GM12878 (cell line): ENCODE results near the gene SCRT2. TPM values are rescaled to one million over a fixed set of nuclear protein-coding genes. Genes with fewer than 3 reads are reported as not detected.

Experiments
- ATAC-seq: fragments of 200-7000 bp; cut with Tn5 transposase; 3 replicates; pipeline ENCODE4 v1.9.1; 2020; ENCODE audit warnings: mild to moderate bottlenecking, moderate library complexity
- BruUV-seq: library from RNA; stranded (reverse); fragments of 400-500 nt; replicated peaks from 2 replicates; lab custom pipeline; 2021; lab: Mats Ljungman, UMichigan
- CTCF ChIA-PET: fragments of 300-600 bp; sonication (Branson Sonifier 250); formaldehyde crosslinking; extraction: SDS; loops from one replicate; lab custom pipeline; 2021; ENCODE audit warnings: inconsistent platforms; lab: Yijun Ruan, JAX
- POLR2A ChIA-PET: fragments of 350-600 bp; formaldehyde crosslinking; extraction: SDS; loops from one replicate; lab custom pipeline; 2021; ENCODE audit warnings: inconsistent platforms; lab: Charles Lee
- RAD21 ChIA-PET: fragments of 300-600 bp; sonication (Branson Sonifier 250); formaldehyde crosslinking; loops from one replicate; lab custom pipeline; 2023; ENCODE audit warnings: antibody characterized with exemption; ENCODE audit not compliant: unreplicated experiment; lab: Charles Lee
- SMC1A ChIA-PET: fragments of 300-600 bp; sonication (Branson Sonifier 250); formaldehyde crosslinking; loops from one replicate; lab custom pipeline; 2023; ENCODE audit not compliant: unreplicated experiment, uncharacterized antibody; lab: Charles Lee
- DNase-seq: peaks from one replicate; pipeline ENCODE4 v3.0.0-alpha.2; 2011; ENCODE audit warnings: low read depth, low spot score
- FAIRE-seq: peaks from 3 replicates; lab custom pipeline; 2011; peaks lifted over from hg19 to GRCh38; lab: Jason Lieb, UNC
- H2AFZ ChIP-seq: 2 replicates; pipeline ENCODE4 v1.6.0; 2011; ENCODE audit warnings: low read depth, low read length, control low read depth; ENCODE audit not compliant: control insufficient read depth
- H3K27ac ChIP-seq: 2 replicates; pipeline ENCODE4 v1.5.1; 2011; ENCODE audit warnings: control low read depth; ENCODE audit not compliant: control insufficient read depth, insufficient read depth
- H3K27me3 ChIP-seq, 2 experiments: replicated peaks in 1 of 2; 2 replicates each; pipeline versions ENCODE4 v1.6.0 to v1.6.1; 2011; ENCODE audit warnings: low read length in 1 of 2; ENCODE audit not compliant: control insufficient read depth in 2 of 2, insufficient read depth in 2 of 2
- H3K36me3 ChIP-seq, 2 experiments: 2 replicates each; pipeline ENCODE4 v1.5.1; 2011; ENCODE audit warnings: low read length in 1 of 2; ENCODE audit not compliant: control insufficient read depth in 2 of 2, insufficient read depth in 2 of 2
- H3K4me1 ChIP-seq: 2 replicates; pipeline ENCODE4 v1.6.1; 2011; ENCODE audit warnings: mild to moderate bottlenecking, low read length, moderate library complexity, mixed read lengths; ENCODE audit not compliant: control insufficient read depth, insufficient read depth
- H3K4me2 ChIP-seq: 2 replicates; pipeline ENCODE4 v1.6.0; 2011; ENCODE audit warnings: control low read depth; ENCODE audit not compliant: control insufficient read depth, insufficient read depth
- H3K4me3 ChIP-seq: fragments of 200-600 bp; sonication (generic); 2 replicates; pipeline ENCODE4 v1.5.1; 2016
- H3K79me2 ChIP-seq: 2 replicates; pipeline ENCODE4 v1.6.0; 2011; ENCODE audit warnings: low read length; ENCODE audit not compliant: control insufficient read depth, insufficient read depth
- H3K9ac ChIP-seq: 2 replicates; pipeline ENCODE4 v1.8.0; 2011; ENCODE audit warnings: low read length, control low read depth, mixed read lengths; ENCODE audit not compliant: control insufficient read depth, insufficient read depth
- H3K9me3 ChIP-seq: replicated peaks from 3 replicates; pipeline ENCODE4 v1.5.1; 2011; ENCODE audit warnings: mild to moderate bottlenecking, low read length; ENCODE audit not compliant: control insufficient read depth, insufficient read depth
- H4K20me1 ChIP-seq: 2 replicates; pipeline ENCODE4 v1.6.0; 2011; ENCODE audit not compliant: control insufficient read depth, insufficient read depth
- CEBPB ChIP-seq, 2 experiments: fragments of 150-350 bp in 1 of 2; IDR thresholded peaks; 2 replicates each; pipeline ENCODE4 v1.6.1; 2012 to 2014; ENCODE audit warnings: low read depth in 2 of 2, low read length in 2 of 2, borderline replicate concordance in 1 of 2, inconsistent platforms in 1 of 2
- FOS ChIP-seq: IDR thresholded peaks from 3 replicates; pipeline ENCODE4 v1.6.1; 2011; ENCODE audit warnings: borderline replicate concordance; ENCODE audit not compliant: insufficient read length; ENCODE audit errors: extremely low read depth
- HCFC1 ChIP-seq: fragments of 150-350 bp; IDR thresholded peaks from 2 replicates; pipeline ENCODE4 v1.6.1; 2014; ENCODE audit warnings: low read length
- KLF5 ChIP-seq: fragments of 450-650 bp; IDR thresholded peaks from 2 replicates; pipeline ENCODE4 v1.6.1; 2014; ENCODE audit warnings: mild to moderate bottlenecking; ENCODE audit not compliant: partially characterized antibody
- MEF2B ChIP-seq: fragments of 450-650 bp; IDR thresholded peaks from 2 replicates; pipeline ENCODE4 v1.6.1; 2018; ENCODE audit warnings: mild to moderate bottlenecking, moderate library complexity; ENCODE audit not compliant: partially characterized antibody, poor library complexity, severe bottlenecking
- MTA2 ChIP-seq: fragments of 450-650 bp; IDR thresholded peaks from 2 replicates; pipeline ENCODE4 v1.6.1; 2016; ENCODE audit warnings: low read depth, mild to moderate bottlenecking, moderate library complexity
- NBN ChIP-seq: fragments of 450-650 bp; IDR thresholded peaks from 2 replicates; pipeline ENCODE4 v1.6.1; 2016
- NFYA ChIP-seq: IDR thresholded peaks from 2 replicates; pipeline ENCODE4 v1.6.1; 2011; ENCODE audit warnings: low read depth, mild to moderate bottlenecking, low read length, improper control_type of control experiment, borderline replicate concordance
- NR2F1 ChIP-seq: fragments of 450-650 bp; conservative IDR thresholded peaks from 2 replicates; pipeline ENCODE4 v1.6.1; 2017; ENCODE audit warnings: mild to moderate bottlenecking
- PAX5 ChIP-seq: IDR thresholded peaks from 2 replicates; pipeline ENCODE4 v1.6.1; 2011; ENCODE audit warnings: low read depth, low read length, borderline replicate concordance
- SIN3A ChIP-seq: IDR thresholded peaks from 2 replicates; pipeline ENCODE4 v1.6.1; 2012; ENCODE audit warnings: low read depth, low read length, improper control_type of control experiment
- SMAD1 ChIP-seq: fragments of 450-650 bp; IDR thresholded peaks from 2 replicates; pipeline ENCODE4 v1.6.1; 2018; ENCODE audit warnings: mild to moderate bottlenecking, low read depth; ENCODE audit not compliant: partially characterized antibody
- SPI1 ChIP-seq: IDR thresholded peaks from 2 replicates; pipeline ENCODE4 v1.6.1; 2011; ENCODE audit warnings: low read depth, mild to moderate bottlenecking, low read length, moderate library complexity, borderline replicate concordance; ENCODE audit not compliant: insufficient read depth
- STAT1 ChIP-seq: fragments of 450-650 bp; conservative IDR thresholded peaks from 2 replicates; pipeline ENCODE4 v1.6.1; 2014; ENCODE audit warnings: antibody characterized with exemption, mild to moderate bottlenecking
- TCF12 ChIP-seq: IDR thresholded peaks from 2 replicates; pipeline ENCODE4 v1.6.1; 2011; ENCODE audit warnings: low read depth, mild to moderate bottlenecking, low read length
- ZNF384 ChIP-seq: IDR thresholded peaks from 2 replicates; pipeline ENCODE4 v1.6.1; 2012; ENCODE audit warnings: low read depth, mild to moderate bottlenecking, low read length, improper control_type of control experiment, borderline replicate concordance
- WGBS: methylation state at CpG from one replicate; pipeline ENCODE4 v1.1.6; 2016; ENCODE audit warnings: low lambda C conversion rate; ENCODE audit not compliant: insufficient replicate concordance, insufficient coverage; ENCODE audit errors: missing lambda C conversion rate; 5-methylcytosine and 5-hydroxymethylcytosine counted together
- in situ Hi-C: fragments of 300-500 bp; cut with MboI; formaldehyde crosslinking; loops from 9 replicates; pipeline ENCODE4 v1.14.3; 2018; ENCODE audit warnings: mixed read lengths
- intact Hi-C: fragments of 100-400 bp; cut with micrococcal nuclease; formaldehyde crosslinking; loops from one replicate; pipeline ENCODE4 v1.14.2; 2022; ENCODE audit not compliant: unreplicated experiment
- polyA plus RNA-seq, 11 experiments: library from polyadenylated mRNA; depleted of rRNA in 4 of 11; unstranded in 6 of 11; stranded (reverse) in 5 of 11; fragments of >200 nt; fragmentation: Nextera tagmentation in 4 of 11; fragmentation: Illumina TruSeq in 1 of 11; extraction: Ambion mirVana in 4 of 11; extraction: Trizol in 1 of 11; gene quantifications; 1 replicate in 1 of 11; 2 replicates in 10 of 11; pipeline versions ENCODE4 v1.2.1 to v1.2.3, GENCODE V29; 2011 to 2016; ENCODE audit warnings: inconsistent platforms in 2 of 11, missing spikeins in 2 of 11, low read depth in 1 of 11
- total RNA-seq, 4 experiments: library from RNA; depleted of rRNA in 3 of 4; stranded (reverse); fragments of >200 nt in 3 of 4; fragmentation: Illumina TruSeq in 1 of 4; extraction: Trizol in 1 of 4; gene quantifications; 2 replicates each; pipeline versions ENCODE4 v1.2.1 to v1.2.3, GENCODE V29; 2013 to 2021

SCRT2 gene
- total and polyA plus RNA-seq, 10 of the 15 experiments (the other 5 are each of a cell fraction or from before 2014, with no cell fraction given), result not detected

DNA sequence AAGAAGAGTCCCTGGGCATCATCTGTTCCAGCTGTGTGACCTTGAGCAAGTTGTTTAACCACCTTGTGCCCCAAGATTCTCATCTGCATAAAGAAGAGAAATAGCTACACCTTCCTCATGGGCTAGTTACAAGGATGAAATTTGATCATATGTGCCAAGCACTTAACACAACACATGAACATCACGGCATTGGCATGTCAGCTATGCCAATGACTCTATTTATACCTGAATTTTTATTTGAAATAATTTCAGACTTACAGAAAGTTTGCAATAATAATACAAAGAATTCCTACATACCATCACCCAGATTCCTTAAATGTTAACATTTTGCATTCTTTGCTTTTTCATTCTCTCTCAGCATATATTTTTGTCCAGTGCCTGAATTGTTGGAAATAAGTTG lies 44.5 kb downstream of the SCRT2 start:
- no peak overlapping the region for H3K4me3 ChIP-seq
- H3K4me1 ChIP-seq, result no peaks in the 10 kb centered on the region
- ChIA-PET POLR2A (no interaction called here), RAD21 (no interaction called here), SMC1A (interaction anchor here (1.5 kb wide), 1 partner anchor 94 kb away, joined by 4 read pairs; no protein-coding TSS in a partner anchor), CTCF (interaction anchor here (2.1 to 6.3 kb wide), 2 partner anchors 14 to 36 kb away, joined by 6 to 26 read pairs; no protein-coding TSS in a partner anchor)
- intact Hi-C loops, result no loop called here
- no peak for DNase-seq
- H3K9me3 ChIP-seq, result no peaks in the 10 kb centered on the region
- no peak overlapping the region for H2AFZ ChIP-seq
- no peaks in the 10 kb centered on the region for H3K79me2 ChIP-seq
- H3K4me2 ChIP-seq, result no peak overlapping the region
- WGBS, result 26% methylated on average over 1 of the region's 1 CpG
- H3K36me3 ChIP-seq, result no peaks in the 10 kb centered on the region
- no peak overlapping the region for H3K27ac ChIP-seq
- H4K20me1 ChIP-seq, result no peaks in the 10 kb centered on the region
- no peak for FAIRE-seq
- H3K9ac ChIP-seq, result no peak overlapping the region
- ATAC-seq, result no peak
- in situ Hi-C loops, result no loop called here
- TF ChIP-seq ZNF384, result no peak
- TF ChIP-seq MEF2B, result no peak
- no peak for TF ChIP-seq SIN3A
- no peak for TF ChIP-seq HCFC1
- no peak for TF ChIP-seq NR2F1
- no peak for TF ChIP-seq SPI1
- TF ChIP-seq MTA2, result no peak
- TF ChIP-seq NBN, result no peak
- no peak for TF ChIP-seq PAX5
- TF ChIP-seq NFYA, result no peak
- no peak for TF ChIP-seq CEBPB (IDR thresholded peaks at IDR 0.05; ENCODE audit: borderline replicate concordance in 1 of 2, low read depth in 2 of 2, low read length in 2 of 2)
- no peak for TF ChIP-seq TCF12
- no peak for TF ChIP-seq KLF5
- TF ChIP-seq FOS, result no peak
- TF ChIP-seq SMAD1, result no peak
- no peak for TF ChIP-seq STAT1
- peaks cover 0 to 2% of the 10 kb centered on the region in 2 experiments; a peak in 2 of 4 replicates for H3K27me3 ChIP-seq
- BruUV-seq, result no TSS peak
